K562 (cell line): ENCODE results near the gene SIDT1.

Experiments
- CREM ChIP-seq: IDR thresholded peaks from 2 replicates; pipeline ENCODE4 v1.6.1; 2014; ENCODE audit warnings: antibody characterized with exemption, low read depth
- KAT7 ChIP-seq: sonication (generic); formaldehyde crosslinking; IDR thresholded peaks from 2 replicates; pipeline ENCODE4 v1.8.0; 2022; ENCODE audit warnings: missing genetic modification reagents, mild to moderate bottlenecking, borderline replicate concordance
- ZNF274 ChIP-seq: IDR thresholded peaks from 2 replicates; pipeline ENCODE4 v1.6.1; 2011; ENCODE audit warnings: low read depth, mild to moderate bottlenecking, low read length, moderate library complexity, borderline replicate concordance

GRCh38 chr3:113521981-113522380, 10.4 kb upstream of the SIDT1 start:
- TF ChIP-seq CREM (no peak), ZNF274 (no peak), KAT7 (CRISPR knock-in tag) (no peak)
